DOHH2 (cell line): ENCODE results near the gene SPATS1.

Experiments
- EZH2phosphoT487 ChIP-seq: fragments of 200-600 bp; sonication (generic); IDR thresholded peaks from 2 replicates; pipeline ENCODE4 v1.6.1; 2017; ENCODE audit warnings: borderline replicate concordance, mild to moderate bottlenecking, antibody characterized with exemption, low read length, moderate library complexity, mixed read lengths
- TF ChIP-seq, protein P1 (sequence below): fragments of 200-600 bp; sonication (generic); IDR thresholded peaks from one replicate; pipeline ENCODE4 v1.5.1; 2014; ENCODE audit warnings: antibody characterized with exemption, mild to moderate bottlenecking, low read depth, low read length; ENCODE audit not compliant: poor library complexity, severe bottlenecking

DNA sequence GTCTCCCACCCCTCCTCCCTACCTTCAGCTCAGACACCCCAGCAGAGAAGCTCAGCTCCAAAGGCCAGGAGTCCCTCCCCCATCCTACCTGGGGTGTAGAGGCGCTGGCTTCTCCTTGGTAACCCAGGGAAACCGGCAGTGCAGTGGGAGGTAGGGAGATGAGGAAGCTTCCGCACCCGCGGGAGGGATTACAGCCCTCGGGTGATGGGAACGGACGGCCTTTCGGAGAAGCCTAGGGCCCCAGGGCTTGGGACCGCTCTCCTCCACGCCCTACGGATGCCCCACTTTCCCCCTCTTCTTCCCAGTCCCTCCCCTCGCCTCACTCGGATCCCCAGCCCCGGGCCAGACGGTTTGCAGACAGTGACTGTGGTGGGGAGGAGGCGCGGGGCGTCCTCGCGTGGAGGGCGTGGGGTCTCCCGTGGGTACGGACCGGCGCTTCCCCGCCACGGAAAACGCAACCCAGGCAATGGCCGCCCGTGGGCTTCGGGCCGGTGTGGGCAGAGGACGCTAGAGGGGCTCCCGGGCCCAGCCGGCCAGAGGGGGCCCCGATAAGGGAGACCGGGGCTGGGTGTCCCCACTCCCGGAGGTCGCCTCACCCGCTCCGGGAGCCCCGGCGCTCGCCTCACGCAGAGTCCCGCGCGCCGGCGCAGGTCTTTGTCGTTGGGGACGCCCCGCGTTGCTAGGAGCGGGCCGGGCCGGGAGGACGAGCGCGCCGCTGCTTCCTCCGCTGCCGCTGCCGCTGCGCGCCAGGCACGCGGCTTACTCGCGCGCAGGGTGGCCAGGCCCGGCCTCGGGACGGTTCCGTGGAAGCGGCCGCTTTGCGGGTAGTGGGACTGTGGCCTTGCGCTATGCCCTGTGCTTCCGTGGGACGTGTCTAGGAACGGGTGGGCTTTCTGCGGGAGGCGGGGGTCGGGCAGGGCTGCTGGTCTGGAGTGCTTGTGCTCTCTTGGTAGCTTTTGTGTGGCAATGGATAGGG is 45.1 kb upstream of the SPATS1 start:
- TF ChIP-seq, protein P1, sequence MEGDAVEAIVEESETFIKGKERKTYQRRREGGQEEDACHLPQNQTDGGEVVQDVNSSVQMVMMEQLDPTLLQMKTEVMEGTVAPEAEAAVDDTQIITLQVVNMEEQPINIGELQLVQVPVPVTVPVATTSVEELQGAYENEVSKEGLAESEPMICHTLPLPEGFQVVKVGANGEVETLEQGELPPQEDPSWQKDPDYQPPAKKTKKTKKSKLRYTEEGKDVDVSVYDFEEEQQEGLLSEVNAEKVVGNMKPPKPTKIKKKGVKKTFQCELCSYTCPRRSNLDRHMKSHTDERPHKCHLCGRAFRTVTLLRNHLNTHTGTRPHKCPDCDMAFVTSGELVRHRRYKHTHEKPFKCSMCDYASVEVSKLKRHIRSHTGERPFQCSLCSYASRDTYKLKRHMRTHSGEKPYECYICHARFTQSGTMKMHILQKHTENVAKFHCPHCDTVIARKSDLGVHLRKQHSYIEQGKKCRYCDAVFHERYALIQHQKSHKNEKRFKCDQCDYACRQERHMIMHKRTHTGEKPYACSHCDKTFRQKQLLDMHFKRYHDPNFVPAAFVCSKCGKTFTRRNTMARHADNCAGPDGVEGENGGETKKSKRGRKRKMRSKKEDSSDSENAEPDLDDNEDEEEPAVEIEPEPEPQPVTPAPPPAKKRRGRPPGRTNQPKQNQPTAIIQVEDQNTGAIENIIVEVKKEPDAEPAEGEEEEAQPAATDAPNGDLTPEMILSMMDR: no peak
- no peak for TF ChIP-seq EZH2phosphoT487
